HG03439 (cell line): Measurements from ENCODE around the gene DISP2.

Source experiments
- ATAC-seq: cut with Tn5 transposase; IDR thresholded peaks from one replicate; pipeline ENCODE4 v1.9.1; 2021; ENCODE audit warnings: mild to moderate bottlenecking, moderate library complexity; ENCODE audit not compliant: unreplicated experiment

The DISP2 gene

GRCh38 chr15:40358471-40359353 lies 693 bp downstream of the DISP2 start:
- ATAC-seq, result peak; percentile 21

DNA sequence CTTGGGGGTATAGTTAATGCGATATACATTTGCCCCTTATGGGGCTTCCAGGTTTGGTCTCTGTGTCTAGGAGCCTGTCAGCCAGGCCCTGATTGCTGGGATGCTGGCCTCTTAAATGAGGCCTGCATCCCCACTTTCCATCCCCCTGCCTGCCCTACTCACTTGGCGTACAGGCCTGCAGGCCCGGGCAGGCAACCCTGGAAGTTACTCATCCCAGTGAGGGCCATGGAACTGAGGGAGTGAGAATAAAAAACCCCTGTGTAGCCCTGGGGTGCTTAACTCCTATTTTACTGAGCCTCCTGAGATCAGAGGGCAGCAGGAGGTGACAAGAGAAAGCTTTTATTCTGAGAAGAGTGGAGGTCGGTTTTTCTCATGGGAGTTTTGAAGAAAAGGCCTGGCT lies 2.0 kb downstream of the DISP2 start:
- no peak for ATAC-seq

DNA sequence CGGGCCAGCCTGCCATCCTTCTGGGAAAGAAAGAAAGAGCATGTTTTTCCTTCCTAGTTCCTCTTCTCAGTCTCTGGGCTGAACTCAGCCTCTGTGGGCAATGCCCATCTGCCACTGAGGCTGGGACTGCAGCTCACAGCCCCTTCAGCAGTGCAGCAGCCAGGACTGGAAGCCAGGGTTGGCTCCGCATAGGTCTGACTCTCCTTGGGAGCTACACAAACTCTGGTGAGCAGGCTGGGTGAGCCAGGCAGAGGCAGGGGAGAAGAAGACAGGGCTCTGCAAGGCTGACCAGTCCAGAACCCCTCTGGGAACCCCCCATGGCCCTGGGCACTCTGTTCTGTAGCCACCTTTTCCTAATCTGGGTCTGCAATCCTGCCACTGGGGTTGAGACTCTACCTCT lies 3.6 kb downstream of the DISP2 start:
- ATAC-seq, result no peak

GRCh38 chr15:40363611-40364010 lies 5.6 kb downstream of the DISP2 start:
- ATAC-seq, result no peak

DNA sequence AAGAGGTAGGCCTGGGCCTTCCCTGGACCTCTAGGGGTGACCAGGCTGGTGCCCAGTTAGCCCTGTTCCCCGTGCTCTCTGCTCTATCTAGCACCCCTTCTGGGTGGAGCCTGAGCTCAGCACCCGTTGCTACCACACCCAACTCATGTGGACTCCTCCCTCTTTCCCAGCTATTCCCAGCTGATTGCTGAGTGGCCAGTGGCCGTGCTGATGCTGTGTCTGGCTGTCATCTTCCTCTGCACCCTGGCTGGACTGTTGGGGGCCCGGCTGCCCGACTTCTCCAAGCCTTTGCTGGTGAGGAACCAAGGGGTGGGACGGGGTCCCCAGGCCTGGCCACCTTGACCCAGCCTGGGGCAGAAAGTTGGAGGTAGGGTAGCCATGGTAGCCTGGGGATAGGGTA lies 6.2 kb downstream of the DISP2 start:
- no peak for ATAC-seq

DNA sequence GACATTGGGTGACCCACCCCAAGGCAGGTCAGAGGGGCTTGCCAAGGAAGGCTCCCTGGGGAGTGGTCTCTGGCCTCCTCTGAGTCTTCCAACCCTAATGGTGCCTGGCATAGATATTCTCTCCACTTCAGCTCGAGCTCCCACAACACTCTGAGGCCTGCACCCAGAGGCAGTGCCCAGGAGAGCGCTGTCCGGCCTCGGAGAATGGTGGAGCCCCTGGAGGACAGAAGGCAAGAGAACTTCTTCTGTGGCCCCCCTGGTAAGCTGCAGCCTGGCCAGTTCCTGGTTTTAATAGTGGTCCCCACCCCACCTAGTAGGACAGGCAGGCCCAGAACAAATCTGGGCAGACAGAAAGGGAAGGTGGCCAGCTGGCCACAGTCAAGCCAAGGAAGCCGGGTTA lies 7.0 kb downstream of the DISP2 start:
- ATAC-seq, result no peak

- ATAC-seq, result no peak
These were observed 7.8 kb downstream of the DISP2 start for GRCh38 chr15:40365624-40366456.

DNA sequence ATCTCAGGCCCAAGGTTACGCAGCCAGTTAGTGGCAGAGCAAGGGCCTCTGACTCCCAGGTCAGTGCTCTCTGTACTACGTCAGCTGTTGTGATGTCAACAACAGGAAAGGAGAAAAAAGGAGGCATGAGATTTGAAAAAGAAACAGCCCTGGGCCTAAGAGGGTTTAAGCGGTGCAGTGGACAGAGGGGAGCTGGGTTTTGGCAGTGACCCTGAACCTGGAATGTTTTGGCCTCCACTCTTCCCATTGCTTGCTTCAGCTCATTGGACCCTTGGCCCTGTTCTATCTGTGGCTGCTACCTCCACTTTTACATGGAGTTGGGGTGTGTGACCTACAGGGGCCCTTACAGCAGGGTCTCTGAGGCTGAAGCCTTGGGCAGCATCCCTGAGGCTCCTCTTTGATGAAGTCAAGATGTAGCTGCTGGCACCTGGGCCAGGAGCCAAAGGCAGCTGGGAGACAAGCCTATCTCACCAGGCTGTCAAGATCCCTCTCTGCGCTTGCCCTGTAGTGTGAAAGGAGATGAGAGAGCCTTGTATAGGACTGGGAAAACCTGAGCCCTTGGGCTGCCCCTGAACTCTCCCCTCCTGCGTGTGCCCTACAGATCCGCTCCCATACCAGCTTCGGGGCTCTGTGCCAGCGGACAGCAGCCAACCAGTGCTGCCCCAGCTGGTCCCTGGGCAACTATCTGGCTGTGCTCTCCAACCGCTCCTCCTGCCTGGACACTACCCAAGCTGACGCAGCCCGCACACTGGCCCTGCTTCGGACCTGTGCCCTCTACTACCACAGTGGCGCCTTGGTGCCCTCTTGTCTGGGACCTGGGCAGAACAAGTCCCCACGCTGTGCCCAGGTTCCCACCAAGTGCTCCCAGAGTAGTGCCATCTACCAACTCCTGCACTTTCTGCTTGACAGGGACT lies 8.7 kb downstream of the DISP2 start:
- ATAC-seq, result no peak

DNA sequence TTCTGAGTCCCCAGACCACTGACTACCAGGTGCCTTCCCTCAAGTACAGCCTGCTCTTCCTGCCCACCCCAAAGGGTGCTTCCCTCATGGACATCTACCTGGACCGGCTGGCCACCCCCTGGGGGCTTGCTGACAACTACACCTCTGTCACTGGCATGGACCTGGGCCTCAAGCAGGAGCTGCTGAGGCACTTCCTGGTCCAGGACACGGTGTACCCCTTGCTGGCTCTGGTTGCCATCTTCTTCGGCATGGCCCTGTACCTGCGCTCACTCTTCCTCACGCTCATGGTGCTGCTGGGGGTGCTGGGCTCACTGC lies 9.3 kb downstream of the DISP2 start:
- ATAC-seq, result no peak

- ATAC-seq, result peak; percentile 88
These were observed 9.9 kb downstream of the DISP2 start for GRCh38 chr15:40367686-40368611.

- ATAC-seq, result no peak
These were observed 10.9 kb downstream of the DISP2 start for GRCh38 chr15:40368719-40369473.

GRCh38 chr15:40369474-40369869 lies 11.5 kb downstream of the DISP2 start:
- no peak for ATAC-seq

DNA sequence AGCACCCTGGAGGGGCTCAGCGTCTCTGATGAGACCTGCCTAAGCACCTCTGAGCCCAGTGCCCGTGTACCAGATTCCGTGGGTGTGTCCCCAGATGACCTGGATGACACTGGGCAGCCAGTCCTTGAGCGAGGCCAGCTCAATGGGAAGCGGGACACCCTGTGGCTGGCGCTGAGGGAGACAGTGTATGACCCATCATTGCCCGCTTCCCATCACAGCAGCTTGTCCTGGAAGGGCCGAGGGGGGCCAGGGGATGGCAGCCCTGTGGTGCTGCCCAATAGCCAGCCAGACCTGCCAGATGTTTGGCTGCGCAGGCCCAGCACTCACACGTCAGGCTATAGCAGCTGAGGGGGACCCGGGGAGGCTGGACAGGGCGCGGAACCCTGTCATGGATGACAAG lies 12.0 kb downstream of the DISP2 start:
- ATAC-seq, result no peak

DNA sequence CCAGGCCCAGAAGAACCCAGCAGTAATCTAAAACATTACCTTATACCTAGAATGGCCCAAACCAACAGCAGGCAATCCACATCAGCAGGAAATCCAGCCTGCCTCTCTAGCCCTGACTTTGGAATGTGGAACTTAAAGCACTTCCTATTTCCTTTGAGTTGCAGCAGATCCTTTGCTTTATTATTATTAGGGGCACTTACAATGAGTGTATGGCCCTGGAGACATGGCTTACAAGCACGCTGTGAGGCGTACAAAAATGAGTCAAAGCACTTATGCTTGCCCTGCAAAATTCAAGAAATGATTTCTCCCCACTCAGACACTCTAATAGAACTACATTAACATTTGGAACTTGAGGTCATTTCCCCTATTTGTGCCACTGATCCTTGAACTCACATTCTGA lies 15.0 kb downstream of the DISP2 start:
- no peak for ATAC-seq

DNA sequence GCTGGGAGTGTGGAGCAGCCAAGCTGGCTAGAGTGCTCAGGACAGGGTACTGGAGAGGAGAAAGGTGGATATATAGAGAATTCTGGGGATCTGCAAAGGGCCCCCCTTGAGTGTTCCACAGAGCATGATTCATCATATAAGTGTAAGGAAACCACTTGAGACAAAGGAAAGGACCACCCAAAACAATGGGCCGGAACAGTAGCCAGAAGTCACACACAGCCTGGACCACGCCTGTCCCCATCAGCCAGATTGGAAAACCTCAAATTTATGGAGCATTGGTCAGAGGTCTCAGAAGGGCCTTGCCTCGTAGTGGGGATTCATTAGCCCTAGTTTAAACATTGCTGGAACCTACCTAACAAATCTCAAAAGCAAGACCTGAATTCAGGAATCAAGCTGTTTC lies 19.6 kb downstream of the DISP2 start:
- ATAC-seq, result no peak

DNA sequence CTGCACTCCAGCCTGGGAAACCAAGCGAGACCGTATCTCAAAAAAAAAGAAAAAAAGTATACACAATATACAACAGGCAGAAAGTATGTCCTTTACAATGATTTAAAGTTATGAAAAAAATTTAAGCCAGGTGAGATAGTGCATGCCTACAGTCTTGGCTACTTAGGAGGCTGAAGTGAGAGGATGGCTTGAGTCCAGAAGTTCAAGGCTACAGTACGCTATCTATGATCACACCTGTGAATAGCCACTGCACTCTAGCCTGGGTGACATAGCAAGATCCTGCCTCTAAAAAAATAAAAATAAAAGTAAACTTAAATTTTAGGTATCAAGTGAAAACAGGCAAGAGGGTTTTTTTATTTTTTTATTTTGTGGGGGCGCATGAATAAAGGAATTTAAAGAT lies 21.4 kb downstream of the DISP2 start:
- no peak for ATAC-seq

DNA sequence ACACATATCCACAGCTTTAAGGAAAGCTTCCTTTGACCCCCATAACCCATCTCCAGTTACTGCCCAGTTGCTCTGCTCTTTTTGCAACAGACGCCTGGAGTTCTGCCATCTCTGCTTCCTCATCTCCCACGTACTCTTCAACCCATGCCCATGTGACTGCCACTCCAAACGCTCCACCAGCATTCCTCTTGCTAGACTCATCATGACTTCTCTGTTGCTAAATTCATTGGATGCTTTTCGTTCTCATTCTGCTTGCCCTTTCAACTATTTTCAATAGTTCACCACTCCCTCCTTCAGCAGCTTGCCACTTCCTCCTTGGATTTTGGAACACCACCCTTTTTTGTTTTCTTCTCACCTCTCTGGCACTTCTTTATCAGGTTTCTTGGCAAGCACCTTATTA lies 21.8 kb downstream of the DISP2 start:
- no peak for ATAC-seq

DNA sequence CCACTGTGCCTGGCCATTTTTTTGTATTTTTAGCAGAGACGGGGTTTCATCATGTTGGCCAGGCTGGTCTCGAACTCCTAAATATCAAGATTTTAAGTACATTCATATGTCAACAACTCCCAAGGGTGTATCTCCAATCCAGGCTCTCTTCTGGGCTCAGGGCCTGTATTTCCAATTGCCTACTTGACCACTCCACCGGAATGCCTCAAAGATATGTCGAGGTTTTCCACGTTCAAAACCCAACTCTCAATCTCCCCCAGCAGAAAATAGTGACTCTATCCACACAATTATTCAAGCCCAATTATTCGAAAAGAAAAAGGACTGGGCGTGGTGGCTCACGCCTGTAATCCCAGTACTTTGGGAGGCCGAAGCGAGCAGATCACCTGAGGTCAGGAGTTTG lies 22.6 kb downstream of the DISP2 start:
- no peak for ATAC-seq

DNA sequence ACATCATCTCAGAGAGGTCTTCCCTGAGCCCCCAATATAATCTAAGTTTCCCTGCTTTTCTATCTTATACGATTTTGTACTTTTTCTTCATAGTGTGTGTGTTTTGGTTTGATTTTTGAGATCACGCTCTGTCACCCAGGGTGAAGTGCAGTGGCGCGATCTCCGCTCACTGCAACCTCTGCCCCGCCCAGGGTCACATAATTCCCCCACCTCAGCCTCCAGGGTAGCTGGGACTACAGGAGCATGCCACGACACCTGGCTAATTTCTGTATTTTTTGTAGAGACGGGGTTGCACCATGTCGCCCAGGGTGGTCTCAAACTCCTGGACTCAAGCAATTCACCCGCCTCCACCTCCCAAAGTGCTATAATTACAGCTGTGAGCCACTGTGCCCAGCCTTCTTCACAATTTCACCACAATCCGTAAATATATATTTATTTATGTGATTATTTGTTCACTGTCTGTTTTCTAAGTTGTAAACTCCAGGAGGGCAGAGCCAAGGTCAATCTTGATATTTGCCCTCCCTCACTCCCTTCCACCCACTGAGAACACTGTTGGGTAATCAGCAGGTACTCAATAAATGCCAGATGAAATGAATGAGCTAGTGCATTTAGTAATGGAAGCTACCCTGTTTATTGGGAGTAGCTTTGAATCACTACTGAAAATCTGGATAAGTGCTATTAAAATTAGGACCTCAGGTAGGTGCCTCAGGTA lies 24.0 kb downstream of the DISP2 start:
- ATAC-seq, result no peak
